ENCODE data around the gene PDPN. TPM values are rescaled to one million over a fixed set of nuclear protein-coding genes. Genes with fewer than 3 reads are reported as not detected.

Gene PDPN
- total and polyA plus RNA-seq, 9 of the 15 experiments (the other 6 are each of a cell fraction or from before 2014, with no cell fraction given) = 0.11 TPM; not detected in 8

DNA sequence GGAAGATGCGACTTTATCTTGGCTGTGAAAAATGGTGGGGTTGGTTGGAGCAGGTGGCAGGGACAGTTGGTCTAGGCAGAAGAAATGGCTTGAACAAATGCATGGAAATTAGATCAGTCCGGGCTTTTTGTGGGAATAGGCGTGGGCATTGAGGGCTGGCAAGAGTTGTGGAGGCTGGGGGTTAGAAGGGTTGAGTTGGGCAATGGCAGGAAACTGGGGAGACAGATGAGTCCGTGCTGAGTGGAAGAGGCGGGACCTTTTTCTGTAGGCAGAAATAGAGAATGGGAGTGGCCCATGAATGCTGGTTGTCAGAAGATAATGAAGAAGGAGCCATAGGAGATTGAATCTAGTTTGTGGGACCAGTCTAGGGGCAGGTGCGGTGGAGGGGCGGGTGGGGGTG is 6.9 kb downstream of the PDPN start:
- Histone ChIP-seq H2AFZ (ENCODE audit: low read depth, low read length) (no peak overlapping the region), H3K9me1 (ENCODE audit: control insufficient read depth, insufficient read depth, low read length) (no peaks in the 10 kb centered on the region), H3K9me3 (replicated peaks; ENCODE audit: control insufficient read depth, insufficient read depth, low read depth, low read length) (no peaks in the 10 kb centered on the region), H3K36me3 (ENCODE audit: control insufficient read depth, insufficient read depth, low read length) (no peaks in the 10 kb centered on the region), H3K79me2 (ENCODE audit: control insufficient read depth, insufficient read depth, low read length) (no peaks in the 10 kb centered on the region), H3K9ac (ENCODE audit: insufficient read depth in 1 of 2, low read depth in 2 of 2, low read length in 2 of 2) (no peak overlapping the region), H3K4me3 (no peak overlapping the region), H3K4me2 (ENCODE audit: insufficient read depth, low read length) (no peak overlapping the region), H3K27me3 (ENCODE audit: control insufficient read depth in 2 of 2, insufficient read depth in 2 of 2, low read length in 2 of 2) (peaks cover 31 to 57% of the 10 kb centered on the region in 2 experiments), H3K4me1 (replicated peaks in 1 of 2; ENCODE audit: control insufficient read depth in 2 of 2, insufficient read depth in 2 of 2, low read length in 2 of 2) (no peaks in the 10 kb centered on the region), H4K20me1 (replicated peaks; ENCODE audit: control insufficient read depth, insufficient read depth, low read length) (0 out of 2 replicates have a peak, but pooled peaks cover 3% of the 10 kb centered on the region), H3K27ac (ENCODE audit: extremely low read depth, low read depth, low read length) (no peak overlapping the region)
- DNase-seq (ENCODE audit: extremely low read depth in 1 of 4, low spot score in 3 of 4) (no peak), FAIRE-seq (no peak), ATAC-seq (no peak)
- intact Hi-C loops (cut with micrococcal nuclease) = no loop called here
- BruUV-seq (replicated peaks) = no TSS peak
- TF ChIP-seq ARHGAP35 (IDR thresholded peaks at IDR 0.05; ENCODE audit: partially characterized antibody) (no peak), TBL1XR1 (IDR thresholded peaks at IDR 0.05; ENCODE audit: low read length in 2 of 2) (no peak), COPS2 (conservative IDR thresholded peaks at IDR 0.05) (no peak), ZBTB2 (IDR thresholded peaks at IDR 0.05) (no peak), POLR2AphosphoS2 (IDR thresholded peaks at IDR 0.05; ENCODE audit: low read length) (no peak), ZNF764 (CRISPR knock-in tag; IDR thresholded peaks at IDR 0.05; ENCODE audit: low read depth) (no peak), HNRNPUL1 (IDR thresholded peaks at IDR 0.05; ENCODE audit: low read length) (no peak)
- TF ChIP-seq, protein P1, sequence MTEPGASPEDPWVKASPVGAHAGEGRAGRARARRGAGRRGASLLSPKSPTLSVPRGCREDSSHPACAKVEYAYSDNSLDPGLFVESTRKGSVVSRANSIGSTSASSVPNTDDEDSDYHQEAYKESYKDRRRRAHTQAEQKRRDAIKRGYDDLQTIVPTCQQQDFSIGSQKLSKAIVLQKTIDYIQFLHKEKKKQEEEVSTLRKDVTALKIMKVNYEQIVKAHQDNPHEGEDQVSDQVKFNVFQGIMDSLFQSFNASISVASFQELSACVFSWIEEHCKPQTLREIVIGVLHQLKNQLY (CRISPR knock-in tag; conservative IDR thresholded peaks at IDR 0.05) = no peak
- ChIA-PET CTCF (ENCODE audit: low intra/inter-chr PET ratio) (no interaction called here), POLR2A (interaction anchor here (2.1 kb wide), 1 partner anchor 9 kb away, joined by 7 read pairs; no protein-coding TSS in a partner anchor)
- in situ Hi-C loops (cut with MboI) = no loop called here
- WGBS (ENCODE audit: insufficient coverage, low coverage, missing lambda C conversion rate) = 1% methylated on average over 7 of the region's 7 CpGs

Data from K562 (cell line).